ENCODE data around the gene ALOX12B. TPM values are rescaled to one million over a fixed set of nuclear protein-coding genes. Genes with fewer than 3 reads are reported as not detected.

Gene ALOX12B
- total RNA-seq, 1 donor, result not detected

DNA sequence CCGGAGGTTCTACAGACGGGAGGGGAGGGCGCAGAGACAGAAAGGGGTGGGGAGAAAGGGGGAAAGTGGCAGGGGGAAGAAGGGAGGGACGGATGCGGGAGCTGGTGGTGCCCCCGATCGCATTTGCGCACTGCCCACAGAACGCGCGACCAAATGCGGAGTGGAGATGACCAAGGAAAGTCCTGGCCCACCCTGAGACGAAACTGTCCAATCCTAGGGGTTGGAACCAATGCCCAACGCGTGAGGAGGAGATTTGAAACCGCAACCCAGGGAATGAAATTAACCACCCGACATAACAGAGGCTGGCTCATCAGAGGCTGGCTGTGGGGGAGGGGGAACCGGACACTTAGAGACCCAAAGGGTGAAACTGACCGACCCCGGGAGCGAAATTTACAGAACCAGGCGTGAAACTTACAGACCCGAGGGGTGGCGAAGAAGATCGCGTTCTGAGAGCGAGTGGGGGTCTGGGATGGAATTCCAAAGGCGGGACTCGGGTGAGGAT is 35.0 kb upstream of the ALOX12B start:
- peak overlapping the region; percentile 71 for H3K4me3 ChIP-seq (ENCODE audit: low read depth, low read length)
- peak; percentile 55 for DNase-seq (ENCODE audit: low read depth)
- TF ChIP-seq, protein P1, sequence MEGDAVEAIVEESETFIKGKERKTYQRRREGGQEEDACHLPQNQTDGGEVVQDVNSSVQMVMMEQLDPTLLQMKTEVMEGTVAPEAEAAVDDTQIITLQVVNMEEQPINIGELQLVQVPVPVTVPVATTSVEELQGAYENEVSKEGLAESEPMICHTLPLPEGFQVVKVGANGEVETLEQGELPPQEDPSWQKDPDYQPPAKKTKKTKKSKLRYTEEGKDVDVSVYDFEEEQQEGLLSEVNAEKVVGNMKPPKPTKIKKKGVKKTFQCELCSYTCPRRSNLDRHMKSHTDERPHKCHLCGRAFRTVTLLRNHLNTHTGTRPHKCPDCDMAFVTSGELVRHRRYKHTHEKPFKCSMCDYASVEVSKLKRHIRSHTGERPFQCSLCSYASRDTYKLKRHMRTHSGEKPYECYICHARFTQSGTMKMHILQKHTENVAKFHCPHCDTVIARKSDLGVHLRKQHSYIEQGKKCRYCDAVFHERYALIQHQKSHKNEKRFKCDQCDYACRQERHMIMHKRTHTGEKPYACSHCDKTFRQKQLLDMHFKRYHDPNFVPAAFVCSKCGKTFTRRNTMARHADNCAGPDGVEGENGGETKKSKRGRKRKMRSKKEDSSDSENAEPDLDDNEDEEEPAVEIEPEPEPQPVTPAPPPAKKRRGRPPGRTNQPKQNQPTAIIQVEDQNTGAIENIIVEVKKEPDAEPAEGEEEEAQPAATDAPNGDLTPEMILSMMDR (IDR thresholded peaks at IDR 0.05; ENCODE audit: insufficient read depth, low read length), result no peak

DNA sequence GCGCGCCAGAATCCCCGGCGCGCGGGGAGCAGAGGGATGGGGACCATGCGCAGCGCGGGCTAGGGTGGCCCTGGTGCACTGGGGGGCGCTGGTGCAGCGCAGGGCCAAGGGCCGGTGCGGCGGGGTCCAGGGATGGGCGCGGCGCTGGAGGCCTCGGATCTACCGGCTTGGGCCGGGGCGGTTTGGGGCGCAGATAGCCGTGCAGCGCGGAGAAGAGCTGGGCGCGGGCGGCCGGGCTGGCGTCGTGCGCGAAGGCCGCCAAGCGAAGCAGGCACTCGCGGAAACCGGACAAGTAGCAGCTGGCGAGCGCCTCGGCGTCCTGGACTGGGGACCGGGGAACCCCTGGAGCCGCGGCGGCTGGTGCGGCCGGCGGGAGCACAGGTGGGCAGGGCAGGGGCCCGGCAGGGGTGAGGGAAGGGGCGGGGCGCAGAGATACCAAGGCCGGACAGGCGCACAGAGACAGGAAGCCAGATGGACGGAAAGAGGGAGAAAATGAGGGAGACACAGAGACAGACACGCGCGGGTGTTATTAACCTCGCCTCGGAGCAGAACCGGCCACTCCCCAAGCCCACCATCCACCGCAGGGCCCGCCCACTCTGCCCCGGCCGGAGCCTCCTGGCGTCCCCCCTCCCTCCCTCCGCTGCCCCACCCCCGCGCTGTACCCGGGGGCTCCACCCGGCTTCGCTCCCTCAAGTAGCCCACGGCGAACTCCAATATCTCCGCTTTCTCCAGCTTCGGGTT is 34.3 kb upstream of the ALOX12B start:
- peak; percentile 45 for DNase-seq (ENCODE audit: low read depth)
- TF ChIP-seq, protein P1 (IDR thresholded peaks at IDR 0.05; ENCODE audit: insufficient read depth, low read length), result peak; percentile 43
- H3K4me3 ChIP-seq (ENCODE audit: low read depth, low read length), result peak overlapping the region; percentile 71

DNA sequence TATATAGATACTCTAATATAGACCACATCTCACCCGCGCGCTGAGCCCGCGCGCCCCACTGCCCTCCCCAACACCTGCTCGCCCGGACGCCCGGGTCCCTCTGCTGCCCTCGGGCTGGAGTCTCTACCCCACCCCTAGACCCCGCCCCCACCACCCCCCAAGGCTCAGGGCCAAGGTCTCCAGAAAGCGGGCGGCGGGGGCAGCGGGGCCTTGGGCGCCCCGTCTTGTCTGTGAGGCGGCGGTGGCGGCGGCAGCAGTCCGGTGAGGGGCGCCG is 33.8 kb upstream of the ALOX12B start:
- TF ChIP-seq, protein P1 (IDR thresholded peaks at IDR 0.05; ENCODE audit: insufficient read depth, low read length), result no peak
- no peak for DNase-seq (ENCODE audit: low read depth)
- H3K4me3 ChIP-seq (ENCODE audit: low read depth, low read length), result peak overlapping the region; percentile 71

DNA sequence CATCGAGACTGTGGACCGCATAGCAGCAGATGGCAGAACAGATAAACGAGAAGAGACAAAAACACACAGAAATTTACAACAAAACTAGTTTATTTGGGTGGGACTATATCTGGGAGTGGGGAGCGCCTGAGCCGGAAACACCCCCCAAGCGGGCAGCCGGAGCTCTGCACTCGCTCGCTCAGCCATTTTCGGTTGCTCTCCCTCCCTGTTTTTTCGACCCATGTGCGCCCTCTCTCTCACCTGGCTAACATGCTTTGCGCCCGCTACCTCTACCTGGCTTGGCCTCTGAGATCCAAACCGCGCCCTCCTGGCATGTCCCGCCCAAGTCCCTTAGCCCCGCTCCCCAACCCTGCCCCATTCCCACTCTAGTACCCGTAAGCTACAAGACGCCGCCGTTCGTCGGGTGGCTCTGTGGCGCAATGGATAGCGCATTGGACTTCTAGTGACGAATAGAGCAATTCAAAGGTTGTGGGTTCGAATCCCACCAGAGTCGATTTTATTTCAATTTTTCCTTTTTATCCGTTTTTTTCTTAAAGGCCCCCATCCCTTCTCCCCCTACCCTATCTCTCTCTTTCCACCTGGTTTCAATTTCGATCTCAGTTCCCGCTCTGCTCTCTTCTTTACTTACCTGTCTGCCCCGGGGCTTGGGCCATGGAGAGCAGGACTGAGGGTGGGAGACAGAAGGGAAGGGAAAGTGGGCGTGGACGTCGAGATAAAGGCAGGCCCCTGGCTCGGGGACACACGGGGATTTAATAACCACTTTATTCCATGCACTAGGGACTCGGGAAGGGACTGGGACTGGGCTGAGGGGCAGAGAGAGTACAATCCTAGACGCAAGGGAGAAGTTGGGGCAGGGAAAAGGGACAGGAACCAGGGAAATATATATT is 33.2 kb upstream of the ALOX12B start:
- DNase-seq (ENCODE audit: low read depth), result peak; percentile 76
- peak overlapping the region; percentile 71 for H3K4me3 ChIP-seq (ENCODE audit: low read depth, low read length)
- TF ChIP-seq, protein P1 (IDR thresholded peaks at IDR 0.05; ENCODE audit: insufficient read depth, low read length), result peak; percentile 48

DNA sequence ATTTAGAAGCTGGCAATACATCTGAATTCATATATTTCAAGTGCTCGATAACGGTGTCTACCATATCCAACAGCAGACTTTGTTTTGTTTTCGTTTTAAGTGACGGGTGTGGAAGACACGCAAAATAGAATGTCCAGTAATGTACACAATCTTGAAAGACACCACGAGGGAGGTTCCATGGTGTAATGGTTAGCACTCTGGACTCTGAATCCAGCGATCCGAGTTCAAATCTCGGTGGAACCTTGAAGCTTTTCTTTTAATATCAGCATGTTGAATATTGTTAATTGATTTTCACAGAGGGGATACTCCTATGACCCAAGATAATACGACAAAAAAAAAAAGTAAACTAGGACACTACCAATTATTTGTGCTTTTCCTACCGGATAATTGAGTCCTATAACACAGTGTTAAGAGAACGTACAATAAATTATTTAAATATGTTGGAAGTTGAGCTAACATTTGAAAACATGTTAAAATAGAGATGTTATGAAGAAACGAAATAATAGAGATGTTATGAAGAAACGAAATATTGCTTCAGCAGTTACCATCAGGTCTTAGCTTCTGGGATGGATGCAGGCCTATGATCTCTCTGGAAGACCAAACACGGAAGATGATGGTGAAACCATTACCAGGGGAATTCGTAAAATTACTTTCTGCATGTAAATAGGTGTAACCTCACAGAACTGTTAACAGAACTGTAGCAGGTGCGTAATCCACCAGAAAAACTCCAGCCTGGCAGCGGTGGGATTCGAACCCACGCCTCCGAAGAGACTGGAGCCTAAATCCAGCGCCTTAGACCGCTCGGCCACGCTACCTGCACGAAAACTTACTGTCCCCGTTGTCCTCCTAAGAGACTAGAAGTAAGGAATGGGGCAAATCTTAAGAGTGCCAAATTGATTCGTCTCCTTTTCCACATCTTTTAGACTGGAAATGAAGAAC is 32.3 kb upstream of the ALOX12B start:
- peak overlapping the region; percentile 71 for H3K4me3 ChIP-seq (ENCODE audit: low read depth, low read length)
- TF ChIP-seq, protein P1 (IDR thresholded peaks at IDR 0.05; ENCODE audit: insufficient read depth, low read length), result no peak
- DNase-seq (ENCODE audit: low read depth), result peak; percentile 96
